ENCODE data around the gene CENPI. TPM values are rescaled to one million over a fixed set of nuclear protein-coding genes. Genes with fewer than 3 reads are reported as not detected.

CENPI gene
- total and polyA plus RNA-seq, 10 of the 15 experiments (the other 5 are each of a cell fraction or from before 2014, with no cell fraction given): 6.9 to 25.8 (median 17.5) TPM

- Histone ChIP-seq H3K9me3 (replicated peaks; ENCODE audit: control insufficient read depth, insufficient read depth, low read length) (no peaks in the 10 kb centered on the region; the same call in 2 of the 3 replicates), H3K27me3 (replicated peaks in 1 of 2; ENCODE audit: control insufficient read depth in 2 of 2, insufficient read depth in 2 of 2, low read length in 1 of 2) (no peaks in the 10 kb centered on the region), H3K9ac (ENCODE audit: control insufficient read depth, insufficient read depth, low read length) (peak within 1 kb of the TSS; percentile 82), H3K79me2 (ENCODE audit: control insufficient read depth, insufficient read depth, low read length) (peaks cover 5% of the 10 kb centered on the region), H2AFZ (ENCODE audit: control insufficient read depth, low read depth, low read length) (peak within 1 kb of the TSS; percentile 89), H3K4me1 (ENCODE audit: control insufficient read depth, insufficient read depth, low read length) (no peaks in the 10 kb centered on the region), H3K4me3 (peak within 1 kb of the TSS; percentile 54; the same call in 1 of the 2 replicates), H4K20me1 (ENCODE audit: control insufficient read depth, insufficient read depth) (no peaks in the 10 kb centered on the region), H3K27ac (ENCODE audit: control insufficient read depth, insufficient read depth) (peak within 1 kb of the TSS; percentile 92), H3K4me2 (ENCODE audit: control insufficient read depth, insufficient read depth) (peak within 1 kb of the TSS; percentile 84), H3K36me3 (ENCODE audit: control insufficient read depth in 2 of 2, insufficient read depth in 2 of 2, low read length in 1 of 2) (no peaks in the 10 kb centered on the region)
- in situ Hi-C loops (cut with MboI) (no loop called here), intact Hi-C loops (cut with micrococcal nuclease; ENCODE audit: unreplicated experiment) (no loop called here)
- peak; percentile 23 for FAIRE-seq
- RAD21 ChIA-PET (ENCODE audit: unreplicated experiment): no interaction called here
- SMC1A ChIA-PET (ENCODE audit: uncharacterized antibody, unreplicated experiment): no interaction called here
- peak; percentile 44 for DNase-seq (ENCODE audit: low read depth, low spot score)
- CTCF ChIA-PET: no interaction called here
- ATAC-seq: peak; percentile 97
- POLR2A ChIA-PET: no interaction called here
- BruUV-seq (replicated peaks): TSS peak; percentile 82
- 38% methylated on average over 40 of the region's 43 CpGs for WGBS (ENCODE audit: insufficient coverage, insufficient replicate concordance, low lambda C conversion rate, missing lambda C conversion rate)
- TF ChIP-seq ELK1 (IDR thresholded peaks at IDR 0.05; ENCODE audit: low read depth, low read length) (no peak), KDM1A (IDR thresholded peaks at IDR 0.05; ENCODE audit: borderline replicate concordance) (no peak), CBFB (IDR thresholded peaks at IDR 0.05; ENCODE audit: low read depth) (0 out of 2 replicates have a peak, but pooled peaks have one; percentile 29), BCLAF1 (IDR thresholded peaks at IDR 0.05) (no peak), EP300 (IDR thresholded peaks at IDR 0.05; ENCODE audit: borderline replicate concordance in 1 of 2, control insufficient read depth in 1 of 2, low read depth in 2 of 2, low read length in 2 of 2) (no peak), RAD21 (IDR thresholded peaks at IDR 0.05; ENCODE audit: insufficient read depth, low read depth, low read length) (no peak), JUNB (IDR thresholded peaks at IDR 0.05) (no peak), NR2C2 (IDR thresholded peaks at IDR 0.05; ENCODE audit: borderline replicate concordance, control insufficient read depth, insufficient read length, low read depth) (no peak), BACH1 (IDR thresholded peaks at IDR 0.05; ENCODE audit: borderline replicate concordance) (no peak), WRNIP1 (IDR thresholded peaks at IDR 0.05; ENCODE audit: borderline replicate concordance, low read depth, low read length) (no peak), IRF4 (IDR thresholded peaks at IDR 0.05; ENCODE audit: low read depth, low read length) (no peak), TAF1 (IDR thresholded peaks at IDR 0.05; ENCODE audit: borderline replicate concordance, low read depth, low read length) (no peak), RFX5 (IDR thresholded peaks at IDR 0.05; ENCODE audit: low read depth, low read length) (no peak), RELB (IDR thresholded peaks at IDR 0.05; ENCODE audit: low read depth) (no peak), TBL1XR1 (IDR thresholded peaks at IDR 0.05; ENCODE audit: low read depth, low read length) (no peak)
- TF ChIP-seq, protein P1, sequence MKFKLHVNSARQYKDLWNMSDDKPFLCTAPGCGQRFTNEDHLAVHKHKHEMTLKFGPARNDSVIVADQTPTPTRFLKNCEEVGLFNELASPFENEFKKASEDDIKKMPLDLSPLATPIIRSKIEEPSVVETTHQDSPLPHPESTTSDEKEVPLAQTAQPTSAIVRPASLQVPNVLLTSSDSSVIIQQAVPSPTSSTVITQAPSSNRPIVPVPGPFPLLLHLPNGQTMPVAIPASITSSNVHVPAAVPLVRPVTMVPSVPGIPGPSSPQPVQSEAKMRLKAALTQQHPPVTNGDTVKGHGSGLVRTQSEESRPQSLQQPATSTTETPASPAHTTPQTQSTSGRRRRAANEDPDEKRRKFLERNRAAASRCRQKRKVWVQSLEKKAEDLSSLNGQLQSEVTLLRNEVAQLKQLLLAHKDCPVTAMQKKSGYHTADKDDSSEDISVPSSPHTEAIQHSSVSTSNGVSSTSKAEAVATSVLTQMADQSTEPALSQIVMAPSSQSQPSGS (IDR thresholded peaks at IDR 0.05; ENCODE audit: low read length): no peak
Measured at GRCh38 chrX:101051549-101052302, 46.3 kb upstream of the CENPI start, which contains the start of gene TRMT2B. TSS of gene TRMT2B (minus strand) at chrX:101052111. CDS start at chrX:101042289, 9,822 bp downstream.

All from GM12878 (cell line).